NCI-H1092 (cell line): ENCODE results near the gene COX19.

Source experiments
- DNase-seq: peaks from one replicate; lab custom pipeline; 2025; lab: John Stamatoyannopoulos, UW

The COX19 gene

DNA sequence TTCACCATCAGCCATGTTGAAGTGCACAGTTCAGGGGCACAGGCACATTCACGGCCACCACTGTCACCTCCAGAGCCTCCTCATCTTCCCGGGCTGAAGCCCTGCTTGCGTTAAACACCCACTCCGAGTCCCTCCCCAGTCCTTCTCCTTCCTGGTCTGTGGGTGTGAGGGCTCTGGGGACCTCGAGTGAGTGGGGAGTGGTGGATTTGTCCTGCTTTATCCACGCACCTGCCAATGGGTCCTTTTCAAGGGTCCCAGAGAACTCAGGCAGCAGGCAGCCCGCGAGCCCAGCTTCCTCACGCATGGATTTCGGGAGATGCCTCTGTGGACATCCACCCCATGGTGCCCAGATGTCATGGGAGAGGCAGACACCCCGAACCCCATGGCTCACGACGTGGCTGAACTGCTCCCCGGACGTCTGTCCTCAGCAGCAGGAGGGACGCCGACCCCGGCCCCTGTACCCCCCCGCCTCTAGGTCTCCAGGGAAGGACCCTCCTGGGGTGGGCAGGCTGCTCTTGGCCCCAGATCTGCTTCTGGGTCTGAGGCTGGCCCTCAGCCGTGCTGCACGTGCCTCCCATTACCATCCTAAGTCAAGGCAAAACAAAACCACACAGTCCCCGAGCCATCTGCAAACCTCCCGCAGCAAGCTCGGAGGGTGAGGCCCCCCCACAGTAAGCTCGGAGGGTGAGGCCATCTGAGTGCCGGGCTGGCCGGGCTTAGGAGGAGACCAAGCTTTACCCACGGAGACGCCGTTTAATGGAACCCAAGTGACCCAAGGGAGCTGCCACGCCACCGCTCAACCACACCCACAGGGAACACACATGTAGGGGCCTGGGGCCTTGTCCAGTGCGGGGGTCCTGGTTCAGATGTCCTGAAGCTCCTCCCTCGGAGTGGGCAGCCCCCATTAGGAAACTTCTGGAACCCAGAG, 16.6 kb upstream of the COX19 start:
- no peak for DNase-seq

GRCh38 chr7:990933-991728, 15.8 kb upstream of the COX19 start:
- no peak for DNase-seq

DNA sequence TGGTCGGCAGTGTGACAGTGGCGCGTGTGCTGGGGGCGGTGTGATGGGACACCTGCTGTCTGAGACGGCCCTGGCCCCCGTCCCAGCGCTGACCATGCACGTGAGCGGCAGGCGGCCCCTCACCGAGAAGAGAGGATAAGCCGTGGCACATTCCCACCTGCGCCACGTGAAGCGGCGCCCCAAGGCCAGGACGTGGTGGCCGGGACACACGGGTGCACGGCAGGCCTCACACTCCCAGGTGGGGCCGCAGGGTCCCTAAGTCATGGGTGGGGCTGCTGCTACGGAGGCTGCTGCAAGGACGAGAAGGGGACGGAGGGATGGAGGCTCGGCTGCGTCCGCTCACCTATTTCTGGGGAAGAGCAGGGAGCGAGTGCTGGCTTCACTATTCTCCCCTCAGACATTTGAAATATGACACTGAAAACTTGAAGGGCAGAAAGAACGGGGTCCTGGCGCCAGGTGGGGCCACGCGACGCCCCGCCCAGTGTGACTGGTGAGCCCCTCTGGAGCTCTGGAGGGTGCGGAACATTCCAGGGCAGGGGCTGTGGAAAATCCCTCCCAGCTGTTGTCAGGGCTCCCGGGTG, 15.1 kb upstream of the COX19 start:
- DNase-seq: no peak

DNA sequence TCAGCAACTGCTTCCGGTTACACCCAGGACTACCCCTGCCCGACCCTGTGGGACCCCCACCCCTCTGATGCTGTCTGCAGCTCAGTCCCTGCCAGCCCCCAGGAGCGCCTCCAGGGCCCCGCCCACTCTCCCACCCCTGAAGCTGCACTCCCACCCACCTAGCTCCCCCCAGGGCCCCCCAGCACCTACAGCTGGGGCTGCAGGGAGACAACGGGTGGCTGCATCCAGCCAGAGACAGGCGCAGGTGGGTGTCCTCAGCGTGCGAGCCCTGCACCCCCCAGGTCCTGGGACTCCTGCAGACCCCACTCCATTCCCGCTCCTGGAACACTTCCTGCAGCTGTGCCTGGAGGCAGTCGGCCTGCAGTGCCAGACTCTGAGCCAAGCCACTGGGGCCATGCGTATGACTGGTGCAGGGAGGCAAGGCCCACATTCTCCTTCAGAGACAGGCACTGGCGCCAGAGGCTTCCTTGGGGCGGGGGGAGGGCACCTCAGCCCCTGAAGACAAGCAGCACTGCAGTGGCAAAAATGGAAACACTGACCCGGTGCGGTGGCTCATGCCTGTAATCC, 13.7 kb upstream of the COX19 start:
- no peak for DNase-seq

DNA sequence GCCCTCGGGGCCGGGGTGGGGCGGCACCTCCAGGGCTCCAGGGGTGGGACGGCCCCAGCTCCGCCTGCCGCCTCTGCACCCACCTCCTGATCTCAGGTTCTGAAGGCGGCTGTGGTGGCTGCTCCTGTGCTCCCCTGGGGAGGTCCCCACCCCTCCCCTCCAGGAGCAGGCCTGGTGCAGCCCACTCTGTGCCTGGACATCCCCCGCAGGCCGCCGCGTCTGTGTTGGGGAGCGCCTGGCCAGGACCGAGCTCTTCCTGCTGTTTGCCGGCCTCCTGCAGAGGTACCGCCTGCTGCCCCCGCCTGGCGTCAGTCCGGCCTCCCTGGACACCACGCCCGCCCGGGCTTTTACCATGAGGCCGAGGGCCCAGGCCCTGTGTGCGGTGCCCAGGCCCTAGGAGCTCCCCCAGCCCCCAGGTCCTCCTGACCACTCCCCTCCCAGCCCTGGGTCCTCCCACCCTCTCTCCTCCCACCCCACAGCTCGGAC, 13.1 kb upstream of the COX19 start:
- no peak for DNase-seq

DNA sequence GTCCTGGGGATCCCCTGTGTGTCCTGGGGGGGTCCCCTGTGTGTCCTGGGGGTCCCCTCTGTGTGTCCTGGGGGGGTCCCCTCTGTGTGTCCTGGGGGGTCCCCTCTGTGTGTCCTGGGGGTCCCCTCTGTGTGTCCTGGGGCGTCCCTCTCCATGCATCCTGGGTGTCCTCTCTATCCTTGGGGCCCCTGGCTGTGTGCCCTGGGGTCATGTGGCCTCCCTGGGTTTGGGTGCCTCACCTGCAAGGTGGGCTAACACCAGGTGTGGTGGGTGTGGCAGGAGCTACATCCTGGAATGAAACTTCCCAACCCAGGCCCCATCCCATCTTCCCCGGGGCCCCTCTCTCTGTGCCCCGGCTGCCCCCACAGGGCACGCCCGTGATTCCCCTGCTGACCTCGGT, 12.6 kb upstream of the COX19 start:
- no peak for DNase-seq

DNA sequence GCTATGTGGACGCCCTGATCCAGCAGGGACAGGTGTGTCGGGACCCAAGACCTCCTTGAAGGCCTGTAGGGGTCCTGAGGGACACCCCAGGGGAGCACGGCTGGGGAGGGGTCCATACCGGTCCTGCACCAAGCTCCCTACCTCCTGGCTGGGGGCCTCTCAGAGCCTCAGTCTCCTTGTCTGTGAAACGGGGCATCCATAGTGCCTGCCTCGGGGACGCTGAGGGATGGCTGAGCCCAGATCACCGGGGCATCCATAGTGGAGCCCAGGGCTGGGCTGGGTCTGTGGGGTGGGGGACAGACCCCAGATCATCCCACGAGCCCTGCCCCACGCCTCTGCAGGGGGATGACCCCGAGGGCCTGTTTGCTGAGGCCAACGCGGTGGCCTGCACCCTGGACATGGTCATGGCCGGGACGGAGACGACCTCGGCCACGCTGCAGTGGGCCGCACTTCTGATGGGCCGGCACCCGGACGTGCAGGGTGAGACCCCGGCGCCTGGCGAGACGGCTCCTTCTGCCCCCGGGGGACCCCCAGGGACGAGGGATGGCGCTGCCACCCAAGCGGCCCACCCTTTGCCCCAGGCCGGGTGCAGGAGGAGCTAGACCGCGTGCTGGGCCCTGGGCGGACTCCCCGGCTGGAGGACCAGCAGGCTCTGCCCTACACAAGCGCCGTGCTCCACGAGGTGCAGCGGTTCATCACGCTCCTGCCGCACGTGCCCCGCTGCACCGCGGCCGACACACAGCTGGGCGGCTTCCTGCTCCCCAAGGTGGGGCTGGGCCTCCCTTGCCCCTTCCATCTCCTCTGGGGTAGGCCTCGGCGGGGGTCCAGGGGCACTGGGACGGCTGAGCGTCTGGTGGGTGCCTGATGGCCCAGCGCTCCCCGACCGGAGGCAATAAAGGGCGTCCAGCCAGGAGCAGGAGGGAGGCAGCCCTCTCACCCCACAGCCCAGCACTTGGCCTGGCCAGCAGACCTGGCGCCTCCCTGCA, 11.7 kb upstream of the COX19 start:
- no peak for DNase-seq

DNA sequence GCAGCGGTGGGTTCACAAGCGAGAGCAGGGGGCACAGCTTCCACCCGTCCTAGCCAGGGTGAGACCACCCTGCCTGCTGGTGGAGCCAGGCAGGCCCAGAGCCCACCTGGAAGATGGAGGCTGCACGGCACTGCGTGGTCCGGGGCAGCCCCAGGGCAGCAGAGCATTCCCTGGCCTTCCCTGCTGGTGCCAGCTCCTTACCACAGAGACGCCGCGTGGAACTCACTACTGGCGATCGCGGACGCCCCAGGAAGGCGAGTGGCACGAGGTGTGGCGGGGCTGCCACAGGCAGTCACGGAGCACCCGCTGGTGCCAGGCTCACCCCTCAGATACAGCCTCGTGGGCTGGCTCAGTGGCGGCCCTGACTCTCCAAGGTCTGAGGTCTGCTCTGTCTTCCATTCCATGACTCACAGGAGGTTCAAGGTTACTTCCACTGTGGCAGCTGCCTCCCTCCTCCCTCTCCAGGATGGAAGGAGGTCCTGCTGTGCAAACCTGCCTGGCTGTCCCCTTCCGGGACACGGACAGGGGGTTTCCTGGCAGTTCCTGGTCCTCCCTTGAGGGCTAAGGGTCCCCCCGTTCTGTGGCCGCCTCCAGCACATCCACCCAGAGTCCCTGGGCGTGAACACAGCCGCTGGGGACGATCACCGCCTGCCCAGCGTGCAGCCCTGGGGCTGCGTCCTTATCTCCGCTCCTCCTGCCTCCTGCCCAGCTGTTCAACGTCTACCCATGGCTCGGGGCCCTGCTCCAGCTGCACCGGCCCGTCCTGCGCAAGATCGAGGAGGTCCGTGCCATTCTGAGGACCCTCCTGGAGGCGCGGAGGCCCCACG, 10.8 kb upstream of the COX19 start:
- no peak for DNase-seq

GRCh38 chr7:985127-985416, 9.7 kb upstream of the COX19 start:
- no peak for DNase-seq

- no peak for DNase-seq
Measured at GRCh38 chr7:984361-985126, 9.2 kb upstream of the COX19 start.

- DNase-seq: no peak
Measured at GRCh38 chr7:983616-984071, 8.3 kb upstream of the COX19 start.

- DNase-seq: no peak
Measured at GRCh38 chr7:983004-983615, 7.8 kb upstream of the COX19 start, which contains the start of gene CYP2W1. Gene CYP2W1, plus strand, starts transcription at chr7:983181. Its CDS starts 31 bp downstream, at chr7:983212.

GRCh38 chr7:982511-983003, 7.2 kb upstream of the COX19 start:
- no peak for DNase-seq

GRCh38 chr7:981793-982510, 6.6 kb upstream of the COX19 start:
- DNase-seq: no peak

- no peak for DNase-seq
Measured at GRCh38 chr7:979886-980571, 4.7 kb upstream of the COX19 start.

DNA sequence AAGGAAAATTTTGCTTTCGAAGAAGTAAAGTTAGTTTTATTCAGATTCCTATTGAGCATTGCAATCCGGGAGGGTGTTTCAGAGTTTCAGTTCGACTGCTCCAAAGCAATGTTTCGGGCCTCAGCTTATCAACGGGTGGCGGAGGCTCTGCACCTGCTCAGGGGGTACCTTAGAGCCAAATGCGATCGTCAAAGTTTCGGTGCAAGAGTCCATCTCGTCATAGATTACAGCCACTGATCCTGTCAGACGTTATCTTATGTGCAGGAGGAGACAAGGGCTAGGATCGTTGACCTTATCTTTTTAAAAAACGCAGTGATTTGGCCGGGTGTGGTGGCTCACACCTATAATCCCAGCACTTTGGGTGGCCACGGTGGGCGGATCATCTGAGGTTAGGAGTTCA, 3.8 kb upstream of the COX19 start:
- DNase-seq: no peak

- no peak for DNase-seq
Measured at GRCh38 chr7:978416-979091, 3.2 kb upstream of the COX19 start.
